ENCODE measurements around the gene ADGRG6.
A peak's percentile ranks its signal among the peaks of the same experiment; 100 is the strongest.

The ADGRG6 gene

GRCh38 chr6:142459271-142459670, 157.5 kb downstream of the ADGRG6 start:
- Histone ChIP-seq H3K4me2 (no peak overlapping the region), H3K4me1 (no peaks in the 10 kb centered on the region), H3K36me3 (no peaks in the 10 kb centered on the region; a peak in 1 of 22 replicates), H3K27ac (no peak overlapping the region), H3K27me3 (no peaks in the 10 kb centered on the region), H3K9me3 (replicated peaks in 1 of 11) (peaks cover 16 to 23% (median 18%) of the 10 kb centered on the region in 11 experiments; a peak in 21 of 22 replicates), H3K9ac (no peak overlapping the region), H4K20me1 (no peaks in the 10 kb centered on the region), H3K4me3 (no peak overlapping the region)
- no peak for TF ChIP-seq Cebpa-rat (IDR thresholded peaks at IDR 0.05)

DNA sequence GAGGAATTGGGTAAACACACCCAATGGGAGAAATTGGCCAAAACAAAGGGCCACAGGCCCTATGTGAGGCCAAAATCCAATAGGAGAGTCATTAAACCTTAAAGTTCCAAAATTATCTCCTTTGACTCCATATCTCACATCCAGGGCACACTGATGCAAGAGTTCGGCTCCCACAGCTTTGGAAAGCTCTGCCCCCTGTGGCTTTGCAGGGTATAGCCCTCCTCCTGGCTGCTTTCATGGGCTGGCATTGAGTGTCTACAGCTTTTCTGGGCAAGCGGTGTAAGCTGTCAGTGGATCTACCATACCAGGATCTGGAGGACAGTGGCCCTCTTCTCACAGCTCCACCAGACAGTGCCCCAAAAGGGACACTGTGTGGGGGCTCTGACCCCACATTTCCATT, 160.5 kb downstream of the ADGRG6 start:
- H3K4me1 ChIP-seq, result no peaks in the 10 kb centered on the region
- TF ChIP-seq Cebpa-rat (IDR thresholded peaks at IDR 0.05), result no peak
- H3K9ac ChIP-seq, result no peak overlapping the region
- H3K4me2 ChIP-seq, result no peak overlapping the region
- H3K4me3 ChIP-seq, result no peak overlapping the region
- peaks cover 16 to 23% (median 18%) of the 10 kb centered on the region in 11 experiments; a peak in 21 of 22 replicates for H3K9me3 ChIP-seq (replicated peaks in 1 of 11)
- no peaks in the 10 kb centered on the region for H4K20me1 ChIP-seq
- H3K27me3 ChIP-seq, result no peaks in the 10 kb centered on the region
- H3K27ac ChIP-seq, result no peak overlapping the region
- H3K36me3 ChIP-seq, result no peaks in the 10 kb centered on the region; a peak in 1 of 22 replicates

- H3K36me3 ChIP-seq, result no peaks in the 10 kb centered on the region; a peak in 1 of 22 replicates
- no peaks in the 10 kb centered on the region for H4K20me1 ChIP-seq
- no peaks in the 10 kb centered on the region for H3K4me1 ChIP-seq
- no peak overlapping the region for H3K27ac ChIP-seq
- H3K4me2 ChIP-seq, result no peak overlapping the region
- H3K27me3 ChIP-seq, result no peaks in the 10 kb centered on the region
- H3K4me3 ChIP-seq, result no peak overlapping the region
- no peak overlapping the region for H3K9ac ChIP-seq
- TF ChIP-seq Cebpa-rat (IDR thresholded peaks at IDR 0.05), result no peak
- H3K9me3 ChIP-seq (replicated peaks in 1 of 11), result peaks cover 16 to 28% (median 18%) of the 10 kb centered on the region in 11 experiments; a peak in 21 of 22 replicates
These were observed 162.2 kb downstream of the ADGRG6 start for GRCh38 chr6:142463988-142464387.

GRCh38 chr6:142469220-142469619, 167.4 kb downstream of the ADGRG6 start:
- no peaks in the 10 kb centered on the region for H3K27me3 ChIP-seq
- H4K20me1 ChIP-seq, result no peaks in the 10 kb centered on the region
- no peak overlapping the region for H3K27ac ChIP-seq
- H3K36me3 ChIP-seq, result no peaks in the 10 kb centered on the region
- no peaks in the 10 kb centered on the region for H3K4me1 ChIP-seq
- H3K4me3 ChIP-seq, result no peak overlapping the region
- no peak for TF ChIP-seq Cebpa-rat (IDR thresholded peaks at IDR 0.05)
- H3K4me2 ChIP-seq, result no peak overlapping the region
- H3K9me3 ChIP-seq (replicated peaks in 1 of 11), result peaks cover 0 to 9% (median 0%) of the 10 kb centered on the region in 11 experiments; a peak in 3 of 22 replicates
- no peak overlapping the region for H3K9ac ChIP-seq

DNA sequence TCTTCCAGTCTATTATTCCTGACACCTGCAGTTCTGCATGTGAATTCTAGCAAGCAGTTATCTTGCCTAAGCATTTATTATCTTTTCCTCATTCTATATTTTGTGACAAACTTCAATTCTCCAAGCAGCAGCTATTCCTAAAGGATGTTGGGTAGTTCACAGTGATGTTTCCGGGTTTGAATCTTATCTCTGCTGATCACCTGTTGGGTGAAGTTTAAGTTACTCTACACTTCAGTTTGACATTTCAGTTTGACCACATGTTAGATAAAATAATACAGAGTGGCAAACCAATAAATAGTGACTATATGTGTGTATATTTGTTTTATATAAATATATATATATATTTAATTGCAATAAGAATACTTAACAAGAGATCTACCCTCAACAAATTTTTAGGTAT, 168.6 kb downstream of the ADGRG6 start:
- no peak overlapping the region for H3K4me3 ChIP-seq
- H3K9me3 ChIP-seq (replicated peaks in 1 of 11), result peaks cover 0 to 9% (median 0%) of the 10 kb centered on the region in 11 experiments; a peak in 3 of 22 replicates
- no peak overlapping the region for H3K27ac ChIP-seq
- no peaks in the 10 kb centered on the region for H4K20me1 ChIP-seq
- H3K27me3 ChIP-seq, result no peaks in the 10 kb centered on the region
- no peak overlapping the region for H3K9ac ChIP-seq
- H3K4me2 ChIP-seq, result no peak overlapping the region
- H3K4me1 ChIP-seq, result no peaks in the 10 kb centered on the region
- H3K36me3 ChIP-seq, result no peaks in the 10 kb centered on the region
- TF ChIP-seq Cebpa-rat (IDR thresholded peaks at IDR 0.05), result no peak

- H3K4me3 ChIP-seq, result no peak overlapping the region
- H4K20me1 ChIP-seq, result no peaks in the 10 kb centered on the region
- H3K9me3 ChIP-seq (replicated peaks in 1 of 11), result no peaks in the 10 kb centered on the region
- 0 out of 20 replicates have a peak, but pooled peaks cover 0 to 3% (median 0%) of the 10 kb centered on the region in 10 experiments for H3K4me1 ChIP-seq
- no peaks in the 10 kb centered on the region for H3K36me3 ChIP-seq
- H3K9ac ChIP-seq, result no peak overlapping the region
- no peak for TF ChIP-seq Cebpa-rat (IDR thresholded peaks at IDR 0.05)
- no peak overlapping the region for H3K27ac ChIP-seq
- no peak overlapping the region for H3K4me2 ChIP-seq
- H3K27me3 ChIP-seq, result no peaks in the 10 kb centered on the region
These were observed 172.9 kb downstream of the ADGRG6 start for GRCh38 chr6:142474531-142475289.

DNA sequence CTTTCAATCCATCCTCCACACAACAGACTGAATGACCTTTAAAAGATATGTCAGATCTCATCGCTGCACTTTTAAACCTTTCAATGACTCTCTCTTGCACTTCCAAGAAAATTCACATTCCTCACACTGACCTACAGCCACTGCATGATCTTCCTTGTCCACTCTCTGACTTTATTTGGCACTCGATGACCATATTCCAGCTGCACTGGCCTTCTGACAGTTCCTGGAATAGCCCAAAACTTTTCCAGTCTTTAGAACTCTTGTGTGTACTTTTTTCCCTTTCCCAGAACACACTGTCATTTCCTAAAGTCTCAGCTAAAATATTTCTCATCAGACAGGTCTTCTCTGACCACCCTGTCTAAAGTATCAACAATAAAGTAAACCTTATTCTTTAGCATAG, 174.6 kb downstream of the ADGRG6 start:
- no peaks in the 10 kb centered on the region for H4K20me1 ChIP-seq
- TF ChIP-seq Cebpa-rat (IDR thresholded peaks at IDR 0.05), result no peak
- no peak overlapping the region for H3K27ac ChIP-seq

DNA sequence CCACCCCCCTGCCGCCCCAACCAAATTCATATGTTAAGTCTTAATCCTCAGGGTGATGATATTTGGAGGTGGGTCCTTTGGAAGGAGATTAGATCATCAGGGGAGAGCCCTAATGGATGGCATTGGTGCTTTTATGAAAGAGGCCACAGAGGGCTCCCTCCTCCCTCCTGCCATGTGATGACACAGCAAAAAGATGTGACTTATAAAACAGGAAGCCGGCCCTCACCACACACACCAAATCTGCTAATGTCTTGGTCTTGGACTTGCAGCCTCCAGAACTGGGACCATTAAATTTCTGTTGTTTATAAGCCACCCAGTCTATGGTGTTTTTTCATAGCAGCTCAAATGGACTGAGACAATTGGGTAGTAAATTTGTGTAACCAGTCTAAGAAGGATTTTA, 176.3 kb downstream of the ADGRG6 start:
- no peak overlapping the region for H3K9ac ChIP-seq
- H3K27me3 ChIP-seq, result no peaks in the 10 kb centered on the region
- no peaks in the 10 kb centered on the region for H4K20me1 ChIP-seq
- H3K4me2 ChIP-seq, result peak overlapping the region in 1 of 11 experiments; percentile 24; a peak in 2 of 22 replicates
- H3K36me3 ChIP-seq, result no peaks in the 10 kb centered on the region
- no peak for TF ChIP-seq Cebpa-rat (IDR thresholded peaks at IDR 0.05)
- no peak overlapping the region for H3K4me3 ChIP-seq
- H3K4me1 ChIP-seq, result 0 out of 20 replicates have a peak, but pooled peaks cover 0 to 3% (median 0%) of the 10 kb centered on the region in 10 experiments
- peak overlapping the region in 3 of 11 experiments; percentile 14 to 55 (median 47); a peak in 3 of 22 replicates for H3K27ac ChIP-seq
- H3K9me3 ChIP-seq (replicated peaks in 1 of 11), result no peaks in the 10 kb centered on the region

More for the DNA sequence above, 174.6 kb downstream of the ADGRG6 start:
- Histone ChIP-seq H3K4me1 (0 out of 20 replicates have a peak, but pooled peaks cover 0 to 3% (median 0%) of the 10 kb centered on the region in 10 experiments), H3K36me3 (no peaks in the 10 kb centered on the region), H3K4me3 (no peak overlapping the region), H3K9me3 (replicated peaks in 1 of 11) (no peaks in the 10 kb centered on the region), H3K9ac (no peak overlapping the region), H3K4me2 (no peak overlapping the region), H3K27me3 (no peaks in the 10 kb centered on the region)

GRCh38 chr6:142481466-142481865, 179.7 kb downstream of the ADGRG6 start:
- H3K4me3 ChIP-seq, result no peak overlapping the region
- H3K27ac ChIP-seq, result no peak overlapping the region
- H3K27me3 ChIP-seq, result no peaks in the 10 kb centered on the region
- 0 out of 20 replicates have a peak, but pooled peaks cover 0 to 3% (median 0%) of the 10 kb centered on the region in 10 experiments for H3K4me1 ChIP-seq
- peaks cover 0 to 5% (median 0%) of the 10 kb centered on the region in 11 experiments; a peak in 1 of 22 replicates for H3K9me3 ChIP-seq (replicated peaks in 1 of 11)
- no peaks in the 10 kb centered on the region for H4K20me1 ChIP-seq
- H3K9ac ChIP-seq, result no peak overlapping the region
- H3K36me3 ChIP-seq, result no peaks in the 10 kb centered on the region
- H3K4me2 ChIP-seq, result no peak overlapping the region
- TF ChIP-seq Cebpa-rat (IDR thresholded peaks at IDR 0.05), result no peak
